Ecto neural progenitor cell (in vitro differentiated cells): ENCODE measurements around the gene SSBP2.
"Not testable (repeated sequence)": the region's sequence is repeated elsewhere in the genome, so short reads cannot be mapped to it uniquely, and the experiment has no call there.

Experiments
- DNase-seq: peaks from one replicate; pipeline ENCODE4 v3.0.0-alpha.2; 2018; ENCODE audit warnings: low spot score

SSBP2 gene

GRCh38 chr5:81729276-81729675, 21.6 kb downstream of the SSBP2 start:
- DNase-seq = no peak

GRCh38 chr5:81728301-81728700, 22.6 kb downstream of the SSBP2 start:
- no peak for DNase-seq

GRCh38 chr5:81726297-81726696, 24.6 kb downstream of the SSBP2 start:
- DNase-seq = no peak

GRCh38 chr5:81724571-81724970, 26.3 kb downstream of the SSBP2 start:
- DNase-seq = no peak

GRCh38 chr5:81724108-81724507, 26.8 kb downstream of the SSBP2 start:
- DNase-seq = no peak

GRCh38 chr5:81721049-81721448, 29.8 kb downstream of the SSBP2 start:
- no peak for DNase-seq

GRCh38 chr5:81719743-81720345, 31.1 kb downstream of the SSBP2 start:
- no peak for DNase-seq

- DNase-seq = no peak
These were observed 32.6 kb downstream of the SSBP2 start for GRCh38 chr5:81718300-81718699.

- no peak for DNase-seq
These were observed 33.0 kb downstream of the SSBP2 start for GRCh38 chr5:81717860-81718259.

GRCh38 chr5:81717226-81717625, 33.7 kb downstream of the SSBP2 start:
- no peak for DNase-seq

- DNase-seq = not testable (repeated sequence)
These were observed 36.8 kb downstream of the SSBP2 start for GRCh38 chr5:81714076-81714475.

- DNase-seq = no peak
These were observed 42.0 kb downstream of the SSBP2 start for GRCh38 chr5:81708889-81709288.

GRCh38 chr5:81703840-81704239, 47.1 kb downstream of the SSBP2 start:
- DNase-seq = no peak

- DNase-seq = no peak
These were observed 50.7 kb downstream of the SSBP2 start for GRCh38 chr5:81700166-81700565.

GRCh38 chr5:81698813-81699212, 52.1 kb downstream of the SSBP2 start:
- DNase-seq = no peak

GRCh38 chr5:81696418-81697397, 54.2 kb downstream of the SSBP2 start:
- no peak for DNase-seq

GRCh38 chr5:81694726-81695125, 56.2 kb downstream of the SSBP2 start:
- DNase-seq = no peak

GRCh38 chr5:81688215-81688614, 62.7 kb downstream of the SSBP2 start:
- DNase-seq = no peak

- DNase-seq = no peak
These were observed 63.6 kb downstream of the SSBP2 start for GRCh38 chr5:81687292-81687691.

- no peak for DNase-seq
These were observed 65.4 kb downstream of the SSBP2 start for GRCh38 chr5:81685471-81685870.

- no peak for DNase-seq
These were observed 71.0 kb downstream of the SSBP2 start for GRCh38 chr5:81679885-81680284.

- no peak for DNase-seq
These were observed 75.5 kb downstream of the SSBP2 start for GRCh38 chr5:81675420-81675819.

GRCh38 chr5:81665795-81666194, 85.1 kb downstream of the SSBP2 start:
- DNase-seq = no peak
